GM12878 (cell line): ENCODE measurements around the gene RPL26. TPM values are rescaled to one million over a fixed set of nuclear protein-coding genes. Genes with fewer than 3 reads are reported as not detected.
A peak's percentile ranks its signal among the peaks of the same experiment; 100 is the strongest.

Experiments
- ATAC-seq: fragments of 200-7000 bp; cut with Tn5 transposase; 3 replicates; pipeline ENCODE4 v1.9.1; 2020; ENCODE audit warnings: mild to moderate bottlenecking, moderate library complexity
- BruUV-seq: library from RNA; stranded (reverse); fragments of 400-500 nt; replicated peaks from 2 replicates; lab custom pipeline; 2021; lab: Mats Ljungman, UMichigan
- CTCF ChIA-PET: fragments of 300-600 bp; sonication (Branson Sonifier 250); formaldehyde crosslinking; extraction: SDS; loops from one replicate; lab custom pipeline; 2021; ENCODE audit warnings: inconsistent platforms; lab: Yijun Ruan, JAX
- POLR2A ChIA-PET: fragments of 350-600 bp; formaldehyde crosslinking; extraction: SDS; loops from one replicate; lab custom pipeline; 2021; ENCODE audit warnings: inconsistent platforms; lab: Charles Lee
- RAD21 ChIA-PET: fragments of 300-600 bp; sonication (Branson Sonifier 250); formaldehyde crosslinking; loops from one replicate; lab custom pipeline; 2023; ENCODE audit warnings: antibody characterized with exemption; ENCODE audit not compliant: unreplicated experiment; lab: Charles Lee
- SMC1A ChIA-PET: fragments of 300-600 bp; sonication (Branson Sonifier 250); formaldehyde crosslinking; loops from one replicate; lab custom pipeline; 2023; ENCODE audit not compliant: unreplicated experiment, uncharacterized antibody; lab: Charles Lee
- DNase-seq: peaks from one replicate; pipeline ENCODE4 v3.0.0-alpha.2; 2011; ENCODE audit warnings: low read depth, low spot score
- FAIRE-seq: peaks from 3 replicates; lab custom pipeline; 2011; peaks lifted over from hg19 to GRCh38; lab: Jason Lieb, UNC
- H2AFZ ChIP-seq: 2 replicates; pipeline ENCODE4 v1.6.0; 2011; ENCODE audit warnings: low read depth, low read length, control low read depth; ENCODE audit not compliant: control insufficient read depth
- H3K27ac ChIP-seq: 2 replicates; pipeline ENCODE4 v1.5.1; 2011; ENCODE audit warnings: control low read depth; ENCODE audit not compliant: control insufficient read depth, insufficient read depth
- H3K27me3 ChIP-seq, 2 experiments: replicated peaks in 1 of 2; 2 replicates each; pipeline versions ENCODE4 v1.6.0 to v1.6.1; 2011; ENCODE audit warnings: low read length in 1 of 2; ENCODE audit not compliant: control insufficient read depth in 2 of 2, insufficient read depth in 2 of 2
- H3K36me3 ChIP-seq, 2 experiments: 2 replicates each; pipeline ENCODE4 v1.5.1; 2011; ENCODE audit warnings: low read length in 1 of 2; ENCODE audit not compliant: control insufficient read depth in 2 of 2, insufficient read depth in 2 of 2
- H3K4me1 ChIP-seq: 2 replicates; pipeline ENCODE4 v1.6.1; 2011; ENCODE audit warnings: mild to moderate bottlenecking, low read length, moderate library complexity, mixed read lengths; ENCODE audit not compliant: control insufficient read depth, insufficient read depth
- H3K4me2 ChIP-seq: 2 replicates; pipeline ENCODE4 v1.6.0; 2011; ENCODE audit warnings: control low read depth; ENCODE audit not compliant: control insufficient read depth, insufficient read depth
- H3K4me3 ChIP-seq: fragments of 200-600 bp; sonication (generic); 2 replicates; pipeline ENCODE4 v1.5.1; 2016
- H3K79me2 ChIP-seq: 2 replicates; pipeline ENCODE4 v1.6.0; 2011; ENCODE audit warnings: low read length; ENCODE audit not compliant: control insufficient read depth, insufficient read depth
- H3K9ac ChIP-seq: 2 replicates; pipeline ENCODE4 v1.8.0; 2011; ENCODE audit warnings: low read length, control low read depth, mixed read lengths; ENCODE audit not compliant: control insufficient read depth, insufficient read depth
- H3K9me3 ChIP-seq: replicated peaks from 3 replicates; pipeline ENCODE4 v1.5.1; 2011; ENCODE audit warnings: mild to moderate bottlenecking, low read length; ENCODE audit not compliant: control insufficient read depth, insufficient read depth
- H4K20me1 ChIP-seq: 2 replicates; pipeline ENCODE4 v1.6.0; 2011; ENCODE audit not compliant: control insufficient read depth, insufficient read depth
- BCL3 ChIP-seq: IDR thresholded peaks from 2 replicates; pipeline ENCODE4 v1.6.1; 2011; ENCODE audit warnings: borderline replicate concordance, low read depth, mild to moderate bottlenecking, moderate library complexity, low read length; ENCODE audit not compliant: insufficient read depth, poor library complexity, severe bottlenecking
- CBFB ChIP-seq: IDR thresholded peaks from 2 replicates; pipeline ENCODE4 v1.6.1; 2016; ENCODE audit warnings: antibody characterized with exemption, low read depth
- CUX1 ChIP-seq: IDR thresholded peaks from 2 replicates; pipeline ENCODE4 v1.6.1; 2012; ENCODE audit warnings: improper control_type of control experiment, low read depth, low read length; ENCODE audit not compliant: insufficient replicate concordance
- PBX3 ChIP-seq: IDR thresholded peaks from 2 replicates; pipeline ENCODE4 v1.6.1; 2011; ENCODE audit warnings: mild to moderate bottlenecking, low read depth, low read length, moderate library complexity; ENCODE audit not compliant: insufficient replicate concordance
- RBBP5 ChIP-seq: fragments of 200-600 bp; sonication (generic); conservative IDR thresholded peaks from 2 replicates; pipeline ENCODE4 v1.6.1; 2016
- SUPT20H ChIP-seq: IDR thresholded peaks from 2 replicates; pipeline ENCODE4 v1.6.1; 2011; ENCODE audit warnings: low read depth, mild to moderate bottlenecking, low read length, moderate library complexity, borderline replicate concordance; ENCODE audit not compliant: control insufficient read depth
- YBX1 ChIP-seq: fragments of 450-650 bp; IDR thresholded peaks from 2 replicates; pipeline ENCODE4 v1.6.1; 2016; ENCODE audit warnings: antibody characterized with exemption
- ZNF592 ChIP-seq: fragments of 450-650 bp; IDR thresholded peaks from 2 replicates; pipeline ENCODE4 v1.6.1; 2017; ENCODE audit warnings: mild to moderate bottlenecking, moderate library complexity
- WGBS: methylation state at CpG from one replicate; pipeline ENCODE4 v1.1.6; 2016; ENCODE audit warnings: low lambda C conversion rate; ENCODE audit not compliant: insufficient replicate concordance, insufficient coverage; ENCODE audit errors: missing lambda C conversion rate; 5-methylcytosine and 5-hydroxymethylcytosine counted together
- in situ Hi-C: fragments of 300-500 bp; cut with MboI; formaldehyde crosslinking; loops from 9 replicates; pipeline ENCODE4 v1.14.3; 2018; ENCODE audit warnings: mixed read lengths
- intact Hi-C: fragments of 100-400 bp; cut with micrococcal nuclease; formaldehyde crosslinking; loops from one replicate; pipeline ENCODE4 v1.14.2; 2022; ENCODE audit not compliant: unreplicated experiment
- polyA plus RNA-seq, 11 experiments: library from polyadenylated mRNA; depleted of rRNA in 4 of 11; unstranded in 6 of 11; stranded (reverse) in 5 of 11; fragments of >200 nt; fragmentation: Nextera tagmentation in 4 of 11; fragmentation: Illumina TruSeq in 1 of 11; extraction: Ambion mirVana in 4 of 11; extraction: Trizol in 1 of 11; gene quantifications; 1 replicate in 1 of 11; 2 replicates in 10 of 11; pipeline versions ENCODE4 v1.2.1 to v1.2.3, GENCODE V29; 2011 to 2016; ENCODE audit warnings: inconsistent platforms in 2 of 11, missing spikeins in 2 of 11, low read depth in 1 of 11
- total RNA-seq, 4 experiments: library from RNA; depleted of rRNA in 3 of 4; stranded (reverse); fragments of >200 nt in 3 of 4; fragmentation: Illumina TruSeq in 1 of 4; extraction: Trizol in 1 of 4; gene quantifications; 2 replicates each; pipeline versions ENCODE4 v1.2.1 to v1.2.3, GENCODE V29; 2013 to 2021

RPL26 gene
- total and polyA plus RNA-seq, 10 of the 15 experiments (the other 5 are each of a cell fraction or from before 2014, with no cell fraction given), result 1,451 to 9,244 (median 4,326) TPM

- DNase-seq, result peak; percentile 38
- BruUV-seq, result no TSS peak
- POLR2A ChIA-PET, result interaction anchor here (0.6 to 2.0 kb wide), 7 partner anchors 8 to 1360 kb away, joined by 3 to 7 read pairs (median 5); partner anchors contain the start of gene SLC25A35
- SMC1A ChIA-PET, result interaction anchor here (0.8 to 1.9 kb wide), 3 partner anchors 61 to 127 kb away, joined by 3 to 4 read pairs (median 4); partner anchors contain the start of gene SLC25A35
- H4K20me1 ChIP-seq, result peaks cover 9% of the 10 kb centered on the region
- no peaks in the 10 kb centered on the region; the same call in 2 of the 3 replicates for H3K9me3 ChIP-seq
- H3K4me3 ChIP-seq, result peak within 1 kb of the TSS; percentile 88
- ATAC-seq, result peak; percentile 99
- intact Hi-C loops, result no loop called here
- peaks cover 32% of the 10 kb centered on the region for H3K79me2 ChIP-seq
- in situ Hi-C loops, result no loop called here
- H3K4me2 ChIP-seq, result peak within 1 kb of the TSS; percentile 84
- peaks cover 3% of the 10 kb centered on the region for H3K4me1 ChIP-seq
- RAD21 ChIA-PET, result interaction anchor here (0.8 to 1.3 kb wide), 5 partner anchors 12 to 369 kb away, joined by 3 to 5 read pairs (median 4); partner anchors contain the start of genes NDEL1 and SLC25A35
- 10% methylated on average over 34 of the region's 41 CpGs for WGBS
- CTCF ChIA-PET, result interaction anchor here (0.6 to 2.0 kb wide), 17 partner anchors 11 to 1027 kb away, joined by 3 to 10 read pairs (median 4); partner anchors contain the start of genes NDEL1 and SLC25A35
- no peak for FAIRE-seq
- peaks cover 10 to 35% of the 10 kb centered on the region in 2 experiments for H3K36me3 ChIP-seq
- H3K27ac ChIP-seq, result peak within 1 kb of the TSS; percentile 72
- peak within 1 kb of the TSS; percentile 85 for H3K9ac ChIP-seq
- H3K27me3 ChIP-seq, result no peaks in the 10 kb centered on the region
- H2AFZ ChIP-seq, result peak within 1 kb of the TSS; percentile 53
- TF ChIP-seq PBX3 (peak; percentile 25), BCL3 (peak; percentile 99), CBFB (0 out of 2 replicates have a peak, but pooled peaks have one; percentile 57), CUX1 (no peak), ZNF592 (no peak), RBBP5 (no peak), YBX1 (no peak), SUPT20H (no peak)
Measured at GRCh38 chr17:8376271-8377067, 6.5 kb downstream of the RPL26 start, which contains the start of gene KRABD2. TSS of gene KRABD2 (minus strand) at chr17:8376704.
